ENCODE measurements around the gene HABP4.

HABP4 gene

GRCh38 chr9:96419691-96419969, 30.3 kb upstream of the HABP4 start:
- peaks cover 41% of the 10 kb centered on the region for H3K4me1 Mint-ChIP-seq

GRCh38 chr9:96420468-96421219, 29.3 kb upstream of the HABP4 start:
- H3K36me3 Mint-ChIP-seq (ENCODE audit: low read depth), result no peaks in the 10 kb centered on the region
- H3K9me3 Mint-ChIP-seq, result no peaks in the 10 kb centered on the region
- DNase-seq, result no peak
- H3K27ac Mint-ChIP-seq, result peak overlapping the region; percentile 20
- H3K27me3 Mint-ChIP-seq (ENCODE audit: low read depth, poor library complexity), result no peaks in the 10 kb centered on the region
- H3K4me3 Mint-ChIP-seq, result peak overlapping the region; percentile 88
- no peak for TF ChIP-seq CTCF (IDR thresholded peaks at IDR 0.05)
- H3K4me1 Mint-ChIP-seq, result peaks cover 41% of the 10 kb centered on the region

More at GRCh38 chr9:96419691-96419969, 30.3 kb upstream of the HABP4 start:
- Mint-ChIP-seq H3K9me3 (no peaks in the 10 kb centered on the region), H3K27me3 (ENCODE audit: low read depth, poor library complexity) (no peaks in the 10 kb centered on the region), H3K36me3 (ENCODE audit: low read depth) (no peaks in the 10 kb centered on the region), H3K4me3 (peak overlapping the region; percentile 88), H3K27ac (peak overlapping the region; percentile 54)
- no peak for TF ChIP-seq CTCF (IDR thresholded peaks at IDR 0.05)
- DNase-seq, result no peak

- Mint-ChIP-seq H3K36me3 (ENCODE audit: low read depth) (no peaks in the 10 kb centered on the region), H3K27ac (peak overlapping the region; percentile 23), H3K27me3 (ENCODE audit: low read depth, poor library complexity) (peaks cover 5% of the 10 kb centered on the region), H3K9me3 (no peaks in the 10 kb centered on the region), H3K4me1 (peaks cover 29% of the 10 kb centered on the region), H3K4me3 (no peak overlapping the region)
- DNase-seq, result no peak
- TF ChIP-seq CTCF (IDR thresholded peaks at IDR 0.05), result no peak
These were observed 26.5 kb upstream of the HABP4 start for GRCh38 chr9:96423322-96423984.

GRCh38 chr9:96423985-96424336, 26.0 kb upstream of the HABP4 start:
- no peak for TF ChIP-seq CTCF (IDR thresholded peaks at IDR 0.05)
- H3K9me3 Mint-ChIP-seq, result no peaks in the 10 kb centered on the region
- peaks cover 5% of the 10 kb centered on the region for H3K27me3 Mint-ChIP-seq (ENCODE audit: low read depth, poor library complexity)
- H3K27ac Mint-ChIP-seq, result peak overlapping the region; percentile 23
- no peak overlapping the region for H3K4me3 Mint-ChIP-seq
- DNase-seq, result no peak
- H3K4me1 Mint-ChIP-seq, result peaks cover 29% of the 10 kb centered on the region
- H3K36me3 Mint-ChIP-seq (ENCODE audit: low read depth), result no peaks in the 10 kb centered on the region

GRCh38 chr9:96425500-96426169, 24.3 kb upstream of the HABP4 start:
- H3K4me1 Mint-ChIP-seq, result peaks cover 13% of the 10 kb centered on the region
- H3K9me3 Mint-ChIP-seq, result no peaks in the 10 kb centered on the region
- TF ChIP-seq CTCF (IDR thresholded peaks at IDR 0.05), result no peak
- no peak for DNase-seq
- peaks cover 5% of the 10 kb centered on the region for H3K27me3 Mint-ChIP-seq (ENCODE audit: low read depth, poor library complexity)
- H3K27ac Mint-ChIP-seq, result no peak overlapping the region
- H3K36me3 Mint-ChIP-seq (ENCODE audit: low read depth), result no peaks in the 10 kb centered on the region
- H3K4me3 Mint-ChIP-seq, result no peak overlapping the region

All from nephron progenitor cell (in vitro differentiated cells).